RKO (cell line): ENCODE results near the gene MARK4.
"Not testable (repeated sequence)": the region's sequence is repeated elsewhere in the genome, so short reads cannot be mapped to it uniquely, and the experiment has no call there.

Source experiments
- DNase-seq: peaks from one replicate; pipeline ENCODE4 v3.0.0-alpha.2; 2016; ENCODE audit warnings: low spot score

Gene MARK4

GRCh38 chr19:45244133-45244794 is 6.8 kb upstream of the MARK4 start:
- no peak for DNase-seq

GRCh38 chr19:45245334-45245787 is 5.7 kb upstream of the MARK4 start, which contains the start of gene EXOC3L2:
EXOC3L2 (minus strand) TSS chr19:45245407; CDS start chr19:45239045, 6,362 bp downstream.
- no peak for DNase-seq

DNA sequence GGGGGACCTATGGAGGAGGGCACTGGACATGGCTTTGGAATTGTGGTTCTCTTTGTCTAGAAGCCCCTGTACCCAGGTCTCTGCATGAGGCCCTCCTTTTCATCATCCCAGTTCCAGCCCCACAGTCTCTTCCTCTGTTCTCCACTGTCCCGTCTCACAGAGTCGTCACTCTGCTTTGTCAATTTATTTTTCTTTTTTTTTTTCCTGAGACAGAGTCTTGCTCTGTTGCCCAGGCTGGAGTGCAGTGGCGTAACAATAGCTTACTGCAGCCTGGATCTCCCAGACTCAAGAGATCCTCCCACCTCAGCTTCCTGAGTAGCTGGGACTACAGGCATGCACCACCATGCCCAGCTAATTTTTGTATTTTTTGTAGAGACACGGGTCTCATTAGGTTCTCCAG is 5.2 kb upstream of the MARK4 start:
- no peak for DNase-seq

GRCh38 chr19:45247136-45247535 is 3.9 kb upstream of the MARK4 start:
- DNase-seq, result no peak

DNA sequence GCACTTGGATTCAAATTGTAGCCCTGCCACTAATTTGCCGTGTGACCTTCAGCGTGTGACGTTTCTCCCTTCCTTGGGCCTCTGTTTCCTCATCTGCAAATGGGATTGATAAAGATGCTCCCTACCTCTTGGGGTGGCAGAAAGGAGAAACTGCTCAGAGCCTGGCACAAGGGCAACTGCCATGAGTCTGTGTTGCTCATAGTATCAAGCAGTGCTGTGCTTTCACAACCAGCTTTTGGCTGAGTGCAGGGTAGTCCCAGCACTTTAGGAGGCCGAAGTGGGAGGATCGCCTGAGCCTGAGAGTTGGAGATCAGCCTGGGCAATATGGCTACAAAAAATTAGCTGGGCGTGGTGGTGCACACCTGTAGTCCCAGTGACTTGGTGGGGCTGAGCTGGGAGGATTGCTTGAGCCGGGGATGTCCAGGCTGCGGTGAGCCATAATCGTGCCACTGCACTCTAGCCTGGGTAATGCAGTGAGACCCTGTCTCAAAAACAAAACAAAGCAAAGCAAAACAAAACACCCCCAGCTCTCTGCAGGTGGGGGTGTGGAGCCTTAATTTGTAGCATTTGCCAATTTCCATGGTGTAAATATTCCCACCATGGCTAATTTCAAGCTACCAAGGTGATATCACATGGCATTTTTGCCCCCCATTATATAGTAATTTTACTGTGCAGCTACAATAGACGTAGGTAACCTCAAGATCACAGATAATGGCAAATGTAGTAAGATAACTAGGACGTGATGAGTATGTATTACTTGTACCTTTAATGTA is 1.6 kb upstream of the MARK4 start:
- DNase-seq, result peak; percentile 28

- no peak for DNase-seq
Observed at GRCh38 chr19:45250216-45250831, 747 bp upstream of the MARK4 start.

GRCh38 chr19:45251452-45252354 is 632 bp downstream of the MARK4 start:
- peak; percentile 18 for DNase-seq

DNA sequence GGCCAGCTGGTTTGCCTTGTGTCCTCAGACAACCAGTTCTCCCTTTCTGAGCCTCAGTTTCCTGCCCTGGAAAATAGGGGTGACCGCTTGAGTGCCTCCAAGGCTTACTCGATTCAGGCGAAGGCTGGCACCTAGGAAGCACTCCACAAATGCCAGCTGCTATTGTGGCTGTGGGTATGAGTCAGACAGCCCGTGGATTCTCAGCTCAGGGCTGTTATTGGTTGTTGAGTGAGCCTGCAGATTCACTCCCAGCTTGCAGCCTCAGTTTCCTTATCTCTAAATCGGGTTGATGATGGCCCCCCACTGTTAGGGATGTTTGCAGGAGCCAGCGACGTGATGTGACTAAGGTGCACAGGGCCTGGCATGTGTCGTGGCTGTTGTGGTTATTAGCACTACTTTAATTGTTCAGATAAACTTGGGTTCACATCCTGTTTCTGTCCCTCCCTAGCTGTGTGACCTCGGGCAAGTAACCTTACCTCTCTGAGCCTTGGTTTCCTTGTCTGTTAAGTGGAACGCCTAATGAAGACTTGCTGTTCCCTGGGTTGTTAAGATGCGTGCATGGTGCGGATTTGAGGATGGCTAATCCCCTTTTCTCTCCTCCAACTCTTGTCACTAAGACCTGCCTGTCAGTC is 2.4 kb downstream of the MARK4 start:
- DNase-seq, result peak; percentile 47

DNA sequence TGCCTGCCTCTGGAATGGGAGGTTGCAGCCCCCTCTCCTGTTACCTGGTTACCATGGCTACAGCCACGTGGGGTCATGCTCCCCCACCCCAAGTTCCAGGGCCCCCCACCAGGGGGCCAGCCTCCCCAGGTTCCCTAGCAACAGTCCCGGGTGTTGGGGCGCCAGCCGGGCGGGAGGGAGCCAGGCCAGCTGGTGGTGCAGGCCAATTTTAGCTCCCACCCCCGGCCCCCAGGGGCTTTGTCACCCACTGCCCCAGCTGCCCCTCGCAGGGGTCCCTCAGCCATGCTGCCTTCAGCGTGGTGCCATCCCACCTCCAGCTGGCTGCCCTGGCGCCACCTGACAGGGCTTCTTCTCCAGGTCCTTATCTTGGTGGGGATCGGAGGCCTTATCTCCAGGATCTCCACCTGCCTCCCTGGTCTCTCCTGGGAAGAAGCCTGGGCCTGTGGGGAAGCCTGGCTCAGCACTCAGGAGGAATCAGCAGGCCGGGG is 3.0 kb downstream of the MARK4 start:
- no peak for DNase-seq

- no peak for DNase-seq
Observed at GRCh38 chr19:45255611-45256157, 4.6 kb downstream of the MARK4 start.

- DNase-seq, result no peak
Observed at GRCh38 chr19:45256836-45257235, 5.8 kb downstream of the MARK4 start.

DNA sequence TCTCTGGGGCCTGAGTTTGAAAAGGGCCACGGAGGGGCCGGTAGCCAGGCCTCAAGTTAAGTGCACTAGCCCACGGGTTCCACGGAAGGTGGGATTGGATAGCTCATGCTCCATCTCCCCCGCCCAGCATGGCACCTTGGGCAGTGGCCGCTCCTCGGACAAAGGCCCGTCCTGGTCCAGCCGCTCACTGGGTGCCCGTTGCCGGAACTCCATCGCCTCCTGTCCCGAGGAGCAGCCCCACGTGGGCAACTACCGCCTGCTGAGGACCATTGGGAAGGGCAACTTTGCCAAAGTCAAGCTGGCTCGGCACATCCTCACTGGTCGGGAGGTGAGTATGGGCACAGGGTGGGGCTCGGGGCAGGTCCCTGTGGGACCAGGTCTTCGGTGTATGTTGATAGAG is 7.8 kb downstream of the MARK4 start:
- no peak for DNase-seq

- no peak for DNase-seq
Observed at GRCh38 chr19:45262570-45262969, 11.5 kb downstream of the MARK4 start.

GRCh38 chr19:45263013-45263412 is 11.9 kb downstream of the MARK4 start:
- no peak for DNase-seq

DNA sequence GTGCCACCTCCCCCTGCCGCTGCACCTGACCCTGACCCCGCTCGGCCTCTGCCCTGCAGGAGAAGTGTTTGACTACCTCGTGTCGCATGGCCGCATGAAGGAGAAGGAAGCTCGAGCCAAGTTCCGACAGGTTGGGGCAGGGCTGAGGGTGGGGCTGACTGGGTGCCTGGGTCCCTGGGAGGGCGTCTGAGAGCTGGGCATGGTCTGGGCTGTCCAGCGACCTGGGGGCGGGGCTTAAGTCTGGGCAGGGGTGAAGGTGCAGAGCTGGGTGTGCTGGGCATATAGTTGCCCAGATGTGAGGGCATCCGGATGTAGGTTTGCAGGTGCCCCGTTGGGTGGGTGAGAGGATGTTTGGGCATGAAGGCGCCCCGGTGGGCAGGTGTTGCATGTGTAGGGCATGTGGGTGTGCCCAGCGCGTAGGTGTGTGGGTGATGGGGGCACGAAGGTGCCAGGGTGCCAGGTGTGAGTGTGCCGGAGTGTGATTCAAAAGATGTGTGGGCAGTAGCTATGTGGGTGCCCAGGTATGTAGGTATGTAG is 13.8 kb downstream of the MARK4 start:
- no peak for DNase-seq

- DNase-seq, result no peak
Observed at GRCh38 chr19:45265375-45265774, 14.3 kb downstream of the MARK4 start.

DNA sequence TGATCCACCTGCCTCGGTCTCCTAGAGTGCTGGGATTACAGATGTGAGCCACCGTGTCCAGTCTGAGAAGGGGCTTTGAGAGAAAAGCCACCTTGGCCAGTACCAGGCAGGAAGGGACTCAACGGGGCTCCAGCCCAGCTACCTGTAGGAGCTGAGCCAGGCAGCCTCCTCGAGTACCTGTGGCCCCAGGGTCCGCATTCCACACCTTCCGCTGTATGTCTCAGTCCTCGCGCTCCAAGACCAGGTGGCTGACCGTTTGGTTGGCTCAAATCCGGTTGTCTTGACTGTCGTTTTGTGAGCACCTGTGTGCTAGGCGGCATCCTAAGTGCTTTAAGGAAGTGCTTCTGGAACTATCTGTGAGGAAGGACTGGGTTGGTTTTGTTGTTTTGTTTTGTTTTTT is 16.2 kb downstream of the MARK4 start:
- no peak for DNase-seq

DNA sequence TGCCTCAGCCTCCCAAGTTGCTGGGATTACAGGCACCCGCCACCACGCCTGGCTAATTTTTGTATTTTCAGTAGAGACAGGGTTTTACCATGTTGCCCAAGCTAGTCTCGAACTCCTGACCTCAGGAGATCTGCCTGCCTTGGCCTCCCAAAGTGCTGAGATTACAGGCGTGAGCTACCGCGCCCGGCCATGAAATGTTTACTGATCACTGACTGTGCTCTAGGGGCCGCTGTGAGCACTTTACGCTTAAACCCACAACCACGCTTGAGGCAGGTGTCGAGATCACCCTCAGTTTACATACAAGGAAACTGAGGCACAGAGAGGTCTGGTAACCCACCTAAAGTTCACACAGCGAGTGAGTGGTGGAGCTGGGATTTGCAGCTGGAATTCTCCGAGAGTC is 18.9 kb downstream of the MARK4 start:
- DNase-seq, result not testable (repeated sequence)

- no peak for DNase-seq
Observed at GRCh38 chr19:45271098-45271734, 20.1 kb downstream of the MARK4 start.

- no peak for DNase-seq
Observed at GRCh38 chr19:45271735-45272108, 20.7 kb downstream of the MARK4 start.
